Measurements from ENCODE around the gene NDE1.
"Not testable (repeated sequence)": the region's sequence is repeated elsewhere in the genome, so short reads cannot be mapped to it uniquely, and the experiment has no call there.

The NDE1 gene

GRCh38 chr16:15650019-15650697 lies at the start of gene NDE1:
Gene NDE1, plus strand, starts transcription at chr16:15650245. Its CDS starts 14,534 bp downstream, at chr16:15664779.
- peak within 1 kb of the TSS; percentile 46 to 99 (median 94) for H3K27ac ChIP-seq
- peak within 1 kb of the TSS; percentile 63 to 96 (median 91) for H3K4me3 ChIP-seq

GRCh38 chr16:15601212-15601879 lies 48.7 kb upstream of the NDE1 start:
- no peak overlapping the region for H3K4me3 ChIP-seq
- H3K27ac ChIP-seq, result peak overlapping the region in 1 of 21 experiments; percentile 35

- Histone ChIP-seq H3K27ac (no peak overlapping the region), H3K4me3 (no peak overlapping the region)
Observed at GRCh38 chr16:15602285-15603044, 47.6 kb upstream of the NDE1 start.

GRCh38 chr16:15604460-15605440 lies 45.3 kb upstream of the NDE1 start:
- Histone ChIP-seq H3K4me3 (no peak overlapping the region), H3K27ac (peak overlapping the region in 7 of 21 experiments; percentile 4 to 49 (median 17))

- peak overlapping the region in 6 of 21 experiments; percentile 23 to 64 (median 44) for H3K27ac ChIP-seq
- H3K4me3 ChIP-seq, result no peak overlapping the region
Observed at GRCh38 chr16:15605839-15606517, 44.1 kb upstream of the NDE1 start.

- H3K27ac ChIP-seq, result peak overlapping the region in 9 of 21 experiments; percentile 23 to 74 (median 42)
- H3K4me3 ChIP-seq, result no peak overlapping the region
Observed at GRCh38 chr16:15606518-15607220, 43.4 kb upstream of the NDE1 start.

GRCh38 chr16:15607221-15607699 lies 42.8 kb upstream of the NDE1 start:
- H3K4me3 ChIP-seq, result not testable (repeated sequence)
- peak overlapping the region in 8 of 21 experiments; percentile 17 to 74 (median 41) for H3K27ac ChIP-seq

- no peak overlapping the region for H3K4me3 ChIP-seq
- H3K27ac ChIP-seq, result peak overlapping the region in 4 of 21 experiments; percentile 17 to 74 (median 31)
Observed at GRCh38 chr16:15607700-15608396, 42.2 kb upstream of the NDE1 start.

GRCh38 chr16:15608398-15609285 lies 41.4 kb upstream of the NDE1 start:
- H3K4me3 ChIP-seq, result no peak overlapping the region
- H3K27ac ChIP-seq, result no peak overlapping the region

GRCh38 chr16:15609286-15609649 lies 40.8 kb upstream of the NDE1 start:
- no peak overlapping the region for H3K4me3 ChIP-seq
- H3K27ac ChIP-seq, result no peak overlapping the region

GRCh38 chr16:15610369-15610871 lies 39.6 kb upstream of the NDE1 start:
- no peak overlapping the region for H3K4me3 ChIP-seq
- H3K27ac ChIP-seq, result peak overlapping the region in 1 of 21 experiments; percentile 15

GRCh38 chr16:15611610-15612009 lies 38.4 kb upstream of the NDE1 start:
- H3K4me3 ChIP-seq, result no peak overlapping the region
- H3K27ac ChIP-seq, result peak overlapping the region in 1 of 21 experiments; percentile 2

- no peak overlapping the region for H3K4me3 ChIP-seq
- H3K27ac ChIP-seq, result no peak overlapping the region
Observed at GRCh38 chr16:15613676-15614075, 36.4 kb upstream of the NDE1 start.

- Histone ChIP-seq H3K27ac (no peak overlapping the region), H3K4me3 (no peak overlapping the region)
Observed at GRCh38 chr16:15616012-15616411, 34.0 kb upstream of the NDE1 start.

- H3K4me3 ChIP-seq, result no peak overlapping the region
- no peak overlapping the region for H3K27ac ChIP-seq
Observed at GRCh38 chr16:15616475-15617165, 33.4 kb upstream of the NDE1 start.

- Histone ChIP-seq H3K4me3 (no peak overlapping the region), H3K27ac (no peak overlapping the region)
Observed at GRCh38 chr16:15617901-15618300, 32.1 kb upstream of the NDE1 start.
